PC-3 (cell line): Measurements from ENCODE around the gene NPTXR.

Experiments used
- EZH2 ChIP-seq: fragments of 300-600 bp; sonication (generic); IDR thresholded peaks from one replicate; pipeline ENCODE4 v1.6.1; 2017; ENCODE audit warnings: antibody characterized with exemption, mild to moderate bottlenecking, low read length; ENCODE audit not compliant: unreplicated experiment
- EZH2phosphoT487 ChIP-seq: fragments of 300-600 bp; sonication (generic); IDR thresholded peaks from 2 replicates; pipeline ENCODE4 v1.6.1; 2018; ENCODE audit warnings: mild to moderate bottlenecking, antibody characterized with exemption, low read length, borderline replicate concordance
- TF ChIP-seq, protein P1 (sequence below): fragments of 300-600 bp; sonication (generic); conservative IDR thresholded peaks from 2 replicates; pipeline ENCODE4 v1.5.1; 2017; ENCODE audit warnings: antibody characterized with exemption, low read depth, mild to moderate bottlenecking, low read length

DNA sequence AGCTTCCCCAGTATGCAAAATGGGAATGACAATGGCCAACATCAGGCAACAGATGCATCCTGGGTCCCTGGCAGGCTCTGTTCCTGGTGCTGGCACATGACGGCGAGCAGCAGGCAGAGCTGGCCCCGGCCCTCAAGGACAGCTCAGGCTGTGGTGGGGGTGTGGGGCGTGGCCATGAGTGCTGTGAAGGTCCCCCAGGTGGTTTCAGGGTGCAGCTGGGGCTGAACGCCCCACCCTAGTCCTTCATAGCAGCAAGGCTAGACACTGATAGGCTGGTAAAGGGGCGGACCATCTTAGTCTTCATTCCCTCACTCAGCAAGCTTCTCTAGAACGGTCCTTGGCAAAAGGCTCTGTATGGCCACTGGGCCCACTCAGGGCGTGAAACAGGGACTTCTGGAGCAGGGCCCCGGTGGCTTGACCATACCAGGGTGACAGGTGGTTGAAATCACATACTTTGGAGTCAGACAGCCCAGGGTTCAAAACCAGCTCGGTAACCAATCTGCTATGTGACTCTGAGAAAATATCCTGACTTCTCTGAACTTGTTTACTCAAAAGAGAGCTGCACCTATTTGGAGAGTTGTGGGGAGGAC lies 15.1 kb downstream of the NPTXR start:
- TF ChIP-seq, protein P1, sequence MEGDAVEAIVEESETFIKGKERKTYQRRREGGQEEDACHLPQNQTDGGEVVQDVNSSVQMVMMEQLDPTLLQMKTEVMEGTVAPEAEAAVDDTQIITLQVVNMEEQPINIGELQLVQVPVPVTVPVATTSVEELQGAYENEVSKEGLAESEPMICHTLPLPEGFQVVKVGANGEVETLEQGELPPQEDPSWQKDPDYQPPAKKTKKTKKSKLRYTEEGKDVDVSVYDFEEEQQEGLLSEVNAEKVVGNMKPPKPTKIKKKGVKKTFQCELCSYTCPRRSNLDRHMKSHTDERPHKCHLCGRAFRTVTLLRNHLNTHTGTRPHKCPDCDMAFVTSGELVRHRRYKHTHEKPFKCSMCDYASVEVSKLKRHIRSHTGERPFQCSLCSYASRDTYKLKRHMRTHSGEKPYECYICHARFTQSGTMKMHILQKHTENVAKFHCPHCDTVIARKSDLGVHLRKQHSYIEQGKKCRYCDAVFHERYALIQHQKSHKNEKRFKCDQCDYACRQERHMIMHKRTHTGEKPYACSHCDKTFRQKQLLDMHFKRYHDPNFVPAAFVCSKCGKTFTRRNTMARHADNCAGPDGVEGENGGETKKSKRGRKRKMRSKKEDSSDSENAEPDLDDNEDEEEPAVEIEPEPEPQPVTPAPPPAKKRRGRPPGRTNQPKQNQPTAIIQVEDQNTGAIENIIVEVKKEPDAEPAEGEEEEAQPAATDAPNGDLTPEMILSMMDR = no peak
- no peak for TF ChIP-seq EZH2phosphoT487
- TF ChIP-seq EZH2 = no peak
